Endothelial cell (in vitro differentiated cells): ENCODE results near the gene IGSF6. TPM values are rescaled to one million over a fixed set of nuclear protein-coding genes. Genes with fewer than 3 reads are reported as not detected.

Source experiments
- DNase-seq: peaks from one replicate; pipeline ENCODE4 v3.0.0; 2021; ENCODE audit warnings: low spot score
- H3K27ac Mint-ChIP-seq: one replicate; pipeline ENCODE4 v1.8.0; 2021; ENCODE audit warnings: mixed read lengths, inconsistent platforms; ENCODE audit not compliant: unreplicated experiment
- H3K27me3 Mint-ChIP-seq: one replicate; pipeline ENCODE4 v1.8.0; 2021; ENCODE audit warnings: mild to moderate bottlenecking, moderate library complexity, mixed read lengths, inconsistent platforms; ENCODE audit not compliant: unreplicated experiment
- H3K36me3 Mint-ChIP-seq: one replicate; pipeline ENCODE4 v1.8.0; 2021; ENCODE audit warnings: mild to moderate bottlenecking, low read depth, mixed read lengths, inconsistent platforms; ENCODE audit not compliant: unreplicated experiment
- H3K4me1 Mint-ChIP-seq: one replicate; pipeline ENCODE4 v1.8.0; 2021; ENCODE audit warnings: mild to moderate bottlenecking, mixed read lengths, inconsistent platforms; ENCODE audit not compliant: unreplicated experiment
- H3K4me3 Mint-ChIP-seq: one replicate; pipeline ENCODE4 v1.8.0; 2021; ENCODE audit warnings: mild to moderate bottlenecking, mixed read lengths, inconsistent platforms; ENCODE audit not compliant: unreplicated experiment
- H3K9me3 Mint-ChIP-seq: one replicate; pipeline ENCODE4 v1.8.0; 2021; ENCODE audit warnings: mixed read lengths, inconsistent platforms; ENCODE audit not compliant: unreplicated experiment
- CTCF ChIP-seq: fragments of 200-600 bp; sonication (generic); IDR thresholded peaks from one replicate; pipeline ENCODE4 v1.5.0; 2021; ENCODE audit warnings: antibody characterized with exemption; ENCODE audit not compliant: unreplicated experiment
- total RNA-seq: library from RNA; stranded (reverse); fragmentation: NEBNext Ultra II Directional; extraction: Animal tissue kit (Norgen Biotek cat#: 25700); gene quantifications from one replicate; pipeline ENCODE4 v1.2.1, GENCODE V29; 2021; ENCODE audit not compliant: unreplicated experiment

IGSF6 gene
- total RNA-seq, 1 donor from 2014 or later = not detected

- Mint-ChIP-seq H3K27ac (no peak overlapping the region), H3K36me3 (no peaks in the 10 kb centered on the region)
- TF ChIP-seq CTCF = no peak
Observed at GRCh38 chr16:21619765-21620425, 32.5 kb downstream of the IGSF6 start.

GRCh38 chr16:21618281-21618680, 34.1 kb downstream of the IGSF6 start:
- Mint-ChIP-seq H3K4me3 (no peak overlapping the region), H3K27me3 (peaks cover 2% of the 10 kb centered on the region), H3K9me3 (no peaks in the 10 kb centered on the region), H3K36me3 (no peaks in the 10 kb centered on the region), H3K4me1 (peaks cover 21% of the 10 kb centered on the region), H3K27ac (no peak overlapping the region)
- DNase-seq = no peak
- TF ChIP-seq CTCF = no peak

More at GRCh38 chr16:21619765-21620425, 32.5 kb downstream of the IGSF6 start:
- DNase-seq = no peak
- peaks cover 2% of the 10 kb centered on the region for H3K27me3 Mint-ChIP-seq
- H3K9me3 Mint-ChIP-seq = no peaks in the 10 kb centered on the region
- no peak overlapping the region for H3K4me3 Mint-ChIP-seq
- H3K4me1 Mint-ChIP-seq = peaks cover 21% of the 10 kb centered on the region

- Mint-ChIP-seq H3K9me3 (no peaks in the 10 kb centered on the region), H3K4me3 (no peak overlapping the region), H3K4me1 (peaks cover 21% of the 10 kb centered on the region), H3K27ac (no peak overlapping the region), H3K36me3 (no peaks in the 10 kb centered on the region), H3K27me3 (peaks cover 2% of the 10 kb centered on the region)
- no peak for TF ChIP-seq CTCF
- DNase-seq = no peak
Observed at GRCh38 chr16:21617607-21618006, 34.8 kb downstream of the IGSF6 start.

GRCh38 chr16:21614896-21615295, 37.5 kb downstream of the IGSF6 start:
- peak; percentile 27 for TF ChIP-seq CTCF
- Mint-ChIP-seq H3K27ac (no peak overlapping the region), H3K36me3 (no peaks in the 10 kb centered on the region), H3K4me3 (no peak overlapping the region), H3K27me3 (peaks cover 2% of the 10 kb centered on the region), H3K9me3 (no peaks in the 10 kb centered on the region), H3K4me1 (peaks cover 30% of the 10 kb centered on the region)
- no peak for DNase-seq

- H3K27ac Mint-ChIP-seq = no peak overlapping the region
- no peak overlapping the region for H3K4me3 Mint-ChIP-seq
- peaks cover 2% of the 10 kb centered on the region for H3K27me3 Mint-ChIP-seq
- TF ChIP-seq CTCF = no peak
- peaks cover 35% of the 10 kb centered on the region for H3K4me1 Mint-ChIP-seq
- no peak for DNase-seq
- H3K36me3 Mint-ChIP-seq = no peaks in the 10 kb centered on the region
- H3K9me3 Mint-ChIP-seq = no peaks in the 10 kb centered on the region
Observed at GRCh38 chr16:21613781-21614180, 38.6 kb downstream of the IGSF6 start.
